HEK293 (cell line): ENCODE data around the gene ACVR2A.

Experiments used
- CTCF ChIA-PET: fragments of 350-600 bp; formaldehyde crosslinking; extraction: SDS; loops from one replicate; lab custom pipeline; 2021; ENCODE audit warnings: antibody characterized with exemption; lab: Yijun Ruan, JAX
- POLR2A ChIA-PET: fragments of 300-600 bp; formaldehyde crosslinking; extraction: SDS; loops from one replicate; lab custom pipeline; 2020; ENCODE audit warnings: antibody characterized with exemption, inconsistent platforms; lab: Yijun Ruan, JAX
- H3K27ac ChIP-seq: fragments of 200-500 bp; sonication (Bioruptor generic); 2 replicates; pipeline ENCODE4 v1.5.1; 2014; ENCODE audit warnings: low read depth, low read length, control low read depth, inconsistent platforms; ENCODE audit errors: extremely low read depth
- H3K36me3 ChIP-seq, 2 experiments: fragments of 200-500 bp in 1 of 2; sonication (Bioruptor generic) in 1 of 2; 1 replicate in 1 of 2; 2 replicates in 1 of 2; pipeline ENCODE4 v1.5.1; 2014 to 2017; ENCODE audit warnings: inconsistent platforms in 2 of 2, low read length in 2 of 2; ENCODE audit not compliant: control insufficient read depth in 2 of 2, insufficient read depth in 1 of 2
- H3K4me1 ChIP-seq: fragments of 200-500 bp; sonication (Bioruptor generic); 2 replicates; pipeline ENCODE4 v1.5.1; 2014; ENCODE audit warnings: mild to moderate bottlenecking, low read length, inconsistent platforms; ENCODE audit not compliant: control insufficient read depth, insufficient read depth
- H3K4me3 ChIP-seq: 2 replicates; pipeline ENCODE4 v1.5.1; 2011; ENCODE audit warnings: low read depth, mild to moderate bottlenecking, control low read depth, low read length, moderate library complexity
- H3K9me3 ChIP-seq: fragments of 200-500 bp; sonication (Bioruptor generic); 2 replicates; pipeline ENCODE4 v1.5.1; 2014; ENCODE audit warnings: low read depth, low read length, inconsistent platforms; ENCODE audit not compliant: control insufficient read depth, insufficient read depth
- CTCF ChIP-seq: fragments of 450-650 bp; formaldehyde crosslinking; IDR thresholded peaks from 2 replicates; pipeline ENCODE4 v1.5.1; 2016; ENCODE audit warnings: missing biosample characterization, missing genetic modification characterization
- KLF1 ChIP-seq: fragments of 450-650 bp; formaldehyde crosslinking; IDR thresholded peaks from 2 replicates; pipeline ENCODE4 v1.5.1; 2016; ENCODE audit warnings: missing biosample characterization, missing genetic modification characterization
- KLF9 ChIP-seq: fragments of 450-650 bp; formaldehyde crosslinking; IDR thresholded peaks from 2 replicates; pipeline ENCODE4 v1.5.1; 2016; ENCODE audit warnings: missing biosample characterization, missing genetic modification characterization, low read depth
- MYNN ChIP-seq: fragments of 450-650 bp; formaldehyde crosslinking; IDR thresholded peaks from 2 replicates; pipeline ENCODE4 v1.5.1; 2016; ENCODE audit warnings: missing biosample characterization, missing genetic modification characterization, borderline replicate concordance
- PATZ1 ChIP-seq: fragments of 450-650 bp; formaldehyde crosslinking; IDR thresholded peaks from 2 replicates; pipeline ENCODE4 v1.5.1; 2016; ENCODE audit warnings: missing biosample characterization, missing genetic modification characterization
- SALL2 ChIP-seq: fragments of 450-650 bp; formaldehyde crosslinking; IDR thresholded peaks from 2 replicates; pipeline ENCODE4 v1.5.0; 2017; ENCODE audit warnings: missing biosample characterization, mild to moderate bottlenecking, missing genetic modification characterization, borderline replicate concordance
- SP3 ChIP-seq: fragments of 450-650 bp; formaldehyde crosslinking; IDR thresholded peaks from 2 replicates; pipeline ENCODE4 v1.5.1; 2016; ENCODE audit warnings: missing biosample characterization, missing genetic modification characterization
- ZBTB10 ChIP-seq: fragments of 450-650 bp; formaldehyde crosslinking; IDR thresholded peaks from 2 replicates; pipeline ENCODE4 v1.5.1; 2016; ENCODE audit warnings: missing biosample characterization, missing genetic modification characterization
- ZBTB20 ChIP-seq: fragments of 450-650 bp; formaldehyde crosslinking; IDR thresholded peaks from 2 replicates; pipeline ENCODE4 v1.5.1; 2016; ENCODE audit warnings: missing biosample characterization, missing genetic modification characterization
- ZBTB26 ChIP-seq: fragments of 450-650 bp; formaldehyde crosslinking; optimal IDR thresholded peaks from 2 replicates; pipeline ENCODE3; 2016; ENCODE audit warnings: missing biosample characterization, mild to moderate bottlenecking, missing genetic modification characterization
- ZBTB48 ChIP-seq: fragments of 450-650 bp; formaldehyde crosslinking; IDR thresholded peaks from 2 replicates; pipeline ENCODE4 v1.5.1; 2016; ENCODE audit warnings: missing biosample characterization, missing genetic modification characterization
- ZBTB6 ChIP-seq: fragments of 450-650 bp; formaldehyde crosslinking; IDR thresholded peaks from 2 replicates; pipeline ENCODE4 v1.5.1; 2017; ENCODE audit warnings: missing biosample characterization, missing genetic modification characterization
- ZBTB8A ChIP-seq: fragments of 450-650 bp; formaldehyde crosslinking; IDR thresholded peaks from 2 replicates; pipeline ENCODE4 v1.5.1; 2016; ENCODE audit warnings: missing biosample characterization, missing genetic modification characterization
- ZNF175 ChIP-seq: fragments of 450-650 bp; formaldehyde crosslinking; IDR thresholded peaks from 2 replicates; pipeline ENCODE4 v1.5.1; 2016; ENCODE audit warnings: missing biosample characterization, missing genetic modification characterization
- ZNF324 ChIP-seq: fragments of 450-650 bp; formaldehyde crosslinking; IDR thresholded peaks from 2 replicates; pipeline ENCODE4 v1.5.1; 2016; ENCODE audit warnings: missing biosample characterization, missing genetic modification characterization
- ZNF37A ChIP-seq: fragments of 450-650 bp; IDR thresholded peaks from 2 replicates; pipeline ENCODE4 v1.5.1; 2018; ENCODE audit warnings: missing biosample characterization, missing genetic modification characterization
- ZNF449 ChIP-seq: fragments of 450-650 bp; formaldehyde crosslinking; IDR thresholded peaks from 2 replicates; pipeline ENCODE4 v1.5.1; 2017; ENCODE audit warnings: missing biosample characterization, mild to moderate bottlenecking, missing genetic modification characterization, moderate library complexity
- ZNF610 ChIP-seq: fragments of 450-650 bp; formaldehyde crosslinking; IDR thresholded peaks from 2 replicates; pipeline ENCODE4 v1.5.1; 2016; ENCODE audit warnings: missing biosample characterization, missing genetic modification characterization, borderline replicate concordance
- ZNF677 ChIP-seq: fragments of 450-650 bp; IDR thresholded peaks from 2 replicates; pipeline ENCODE4 v1.5.0; 2018; ENCODE audit warnings: missing biosample characterization, mild to moderate bottlenecking, missing genetic modification characterization, moderate library complexity
- ZNF843 ChIP-seq: fragments of 450-650 bp; formaldehyde crosslinking; IDR thresholded peaks from 2 replicates; pipeline ENCODE4 v1.5.1; 2016; ENCODE audit warnings: missing biosample characterization, missing genetic modification characterization
- ZSCAN30 ChIP-seq: fragments of 450-650 bp; IDR thresholded peaks from 2 replicates; pipeline ENCODE4 v1.5.1; 2018; ENCODE audit warnings: missing biosample characterization, mild to moderate bottlenecking, missing genetic modification characterization, moderate library complexity

Gene ACVR2A

GRCh38 chr2:147843391-147843863, 1.4 kb upstream of the ACVR2A start:
- Histone ChIP-seq H3K4me1 (peaks cover 13% of the 10 kb centered on the region; the same call in 1 of the 2 replicates), H3K36me3 (no peaks in the 10 kb centered on the region), H3K4me3 (peak overlapping the region; percentile 68), H3K27ac (peak overlapping the region; percentile 97), H3K9me3 (no peaks in the 10 kb centered on the region)
- ChIA-PET CTCF (interaction anchor here (1.7 kb wide), 1 partner anchor 12 kb away, joined by 3 read pairs; no protein-coding TSS in a partner anchor), POLR2A (interaction anchor here (0.9 to 1.4 kb wide), 2 partner anchors 13 to 44 kb away, joined by 4 read pairs; no protein-coding TSS in a partner anchor)
- TF ChIP-seq ZSCAN30 (tag by site-specific recombination): no peak
- no peak for TF ChIP-seq ZNF324
- TF ChIP-seq ZNF610: no peak
- no peak for TF ChIP-seq MYNN (tag by site-specific recombination)
- TF ChIP-seq, all 188 proteins: peak for 0

- H3K36me3 ChIP-seq: no peaks in the 10 kb centered on the region
- CTCF ChIA-PET: interaction anchor here (1.7 kb wide), 1 partner anchor 11 kb away, joined by 3 read pairs; no protein-coding TSS in a partner anchor
- POLR2A ChIA-PET: interaction anchor here (0.7 to 1.4 kb wide), 3 partner anchors 14 to 741 kb away, joined by 3 to 4 read pairs (median 4); no protein-coding TSS in a partner anchor
- peak overlapping the region; percentile 97 for H3K27ac ChIP-seq
- H3K4me1 ChIP-seq: peaks cover 15% of the 10 kb centered on the region; the same call in 1 of the 2 replicates
- H3K4me3 ChIP-seq: peak overlapping the region; percentile 68
- no peaks in the 10 kb centered on the region for H3K9me3 ChIP-seq
- 0 out of 2 replicates have a peak, but pooled peaks have one; percentile 26 for TF ChIP-seq ZNF677 (tag by site-specific recombination)
- TF ChIP-seq ZNF37A (tag by site-specific recombination): no peak
- TF ChIP-seq ZSCAN30 (tag by site-specific recombination): peak; percentile 13; the same call in 1 of the 2 replicates
- peak; percentile 45 for TF ChIP-seq ZBTB10 (tag by site-specific recombination)
- no peak for TF ChIP-seq ZNF324
- peak; percentile 35; the same call in 1 of the 2 replicates for TF ChIP-seq KLF1 (tag by site-specific recombination)
- peak; percentile 47 for TF ChIP-seq SP3 (tag by site-specific recombination)
- TF ChIP-seq ZBTB26: peak; percentile 67
- peak; percentile 81 for TF ChIP-seq ZBTB48 (tag by site-specific recombination)
- peak; percentile 34; the same call in 1 of the 2 replicates for TF ChIP-seq CTCF (tag by site-specific recombination)
- 0 out of 2 replicates have a peak, but pooled peaks have one; percentile 26 for TF ChIP-seq PATZ1 (tag by site-specific recombination)
- TF ChIP-seq ZNF843 (tag by site-specific recombination): 0 out of 2 replicates have a peak, but pooled peaks have one; percentile 20
- peak; percentile 78; the same call in 1 of the 2 replicates for TF ChIP-seq ZBTB6 (tag by site-specific recombination)
- TF ChIP-seq SALL2 (tag by site-specific recombination): no peak
- no peak for TF ChIP-seq ZNF175
- TF ChIP-seq ZNF449: peak; percentile 71
- TF ChIP-seq ZBTB8A (tag by site-specific recombination): peak; percentile 82
- no peak for TF ChIP-seq ZBTB20 (tag by site-specific recombination)
- TF ChIP-seq KLF9 (tag by site-specific recombination): peak; percentile 48; the same call in 1 of the 2 replicates
Observed at GRCh38 chr2:147843864-147844696, 749 bp upstream of the ACVR2A start.
